Skeletal muscle tissue (tissue), 4 donors: ENCODE measurements around the gene ACP4. TPM values are rescaled to one million over a fixed set of nuclear protein-coding genes. Genes with fewer than 3 reads are reported as not detected.
"Not testable (repeated sequence)": the region's sequence is repeated elsewhere in the genome, so short reads cannot be mapped to it uniquely, and the experiment has no call there.

ENCODE experiments used
- H3K27ac ChIP-seq: one replicate; pipeline ENCODE4 v1.7.0; 2013; ENCODE audit warnings: mild to moderate bottlenecking, low read depth, low read length, inconsistent platforms
- H3K27me3 ChIP-seq, 3 donors: one replicate each; pipeline ENCODE4 v1.7.0; 2013; ENCODE audit warnings: low read length in 3 of 3; ENCODE audit not compliant: control insufficient read depth in 3 of 3, insufficient read depth in 3 of 3
- H3K36me3 ChIP-seq, 3 donors: one replicate each; pipeline ENCODE4 v1.7.0; 2013; ENCODE audit warnings: low read length in 3 of 3; ENCODE audit not compliant: control insufficient read depth in 3 of 3, insufficient read depth in 3 of 3
- H3K4me1 ChIP-seq, 3 donors: one replicate each; pipeline ENCODE4 v1.7.0; 2013; ENCODE audit warnings: low read length in 3 of 3, mild to moderate bottlenecking in 3 of 3; ENCODE audit not compliant: control insufficient read depth in 3 of 3, insufficient read depth in 3 of 3
- H3K4me3 ChIP-seq, 3 donors: one replicate each; pipeline ENCODE4 v1.7.0; 2013; ENCODE audit warnings: low read length in 3 of 3
- H3K9ac ChIP-seq, 3 donors: one replicate each; pipeline ENCODE4 v1.7.0; 2013; ENCODE audit warnings: low read length in 3 of 3, mild to moderate bottlenecking in 3 of 3, moderate library complexity in 2 of 3, low read depth in 1 of 3
- H3K9me3 ChIP-seq, 3 donors: one replicate each; pipeline ENCODE4 v1.7.0; 2013; ENCODE audit warnings: low read length in 3 of 3; ENCODE audit not compliant: control insufficient read depth in 3 of 3
- total RNA-seq: library from RNA; depleted of rRNA; stranded (reverse); fragments of >200 nt; gene quantifications from one replicate; pipeline ENCODE4 v1.2.3, GENCODE V29; 2014
- donor health status: Osteomylitis.

Gene ACP4
- total RNA-seq, 1 donor from 2014 or later: not detected

DNA sequence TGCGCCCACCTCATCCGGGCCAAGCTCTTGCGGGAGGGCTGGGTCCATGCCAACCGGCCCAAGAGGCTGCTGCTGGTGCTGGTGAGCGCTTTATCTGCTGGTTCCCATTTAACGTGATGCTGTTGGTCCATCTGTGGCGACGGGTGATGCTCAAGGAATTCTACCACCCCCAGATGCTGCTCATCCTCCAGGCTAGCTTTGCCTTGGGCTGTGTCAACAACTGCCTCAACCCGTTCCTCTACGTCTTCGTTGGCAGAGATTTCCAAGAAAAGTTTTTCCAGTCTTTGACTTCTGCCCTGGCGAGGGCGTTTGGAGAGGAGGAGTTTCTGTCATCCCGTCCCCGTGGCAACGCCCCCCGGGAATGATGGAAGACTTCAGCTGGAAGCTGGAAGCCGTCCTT lies 31.1 kb upstream of the ACP4 start:
- not testable (repeated sequence) for H3K4me1 ChIP-seq, H3K4me3 ChIP-seq, H3K27ac ChIP-seq, H3K27me3 ChIP-seq, H3K9ac ChIP-seq, H3K9me3 ChIP-seq, H3K36me3 ChIP-seq

DNA sequence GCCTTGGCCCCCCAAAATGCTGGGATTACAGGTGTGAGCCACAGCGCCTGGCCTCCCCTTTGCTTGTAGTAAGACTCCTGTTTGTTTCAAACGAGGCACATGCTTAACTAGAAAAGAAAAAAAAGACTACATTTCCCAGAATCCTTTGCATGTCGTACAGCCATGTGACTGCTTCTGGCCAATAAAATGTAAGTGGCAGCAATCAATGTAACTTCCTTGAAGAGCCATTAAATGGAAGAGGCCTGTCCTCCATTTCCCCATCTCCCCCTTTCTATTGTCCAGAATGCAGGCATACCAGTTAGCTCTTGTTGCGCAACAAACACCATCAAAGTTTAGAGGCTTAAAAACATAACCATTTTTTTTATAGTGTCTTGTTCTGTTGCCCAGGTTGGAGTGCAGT lies 30.3 kb upstream of the ACP4 start:
- no peaks in the 10 kb centered on the region for H3K9me3 ChIP-seq
- no peak overlapping the region for H3K27ac ChIP-seq
- H3K9ac ChIP-seq: no peak overlapping the region
- H3K27me3 ChIP-seq: peaks cover 0 to 2% (median 0%) of the 10 kb centered on the region in 3 donors
- no peaks in the 10 kb centered on the region for H3K4me1 ChIP-seq
- H3K36me3 ChIP-seq: no peaks in the 10 kb centered on the region
- H3K4me3 ChIP-seq: no peak overlapping the region

DNA sequence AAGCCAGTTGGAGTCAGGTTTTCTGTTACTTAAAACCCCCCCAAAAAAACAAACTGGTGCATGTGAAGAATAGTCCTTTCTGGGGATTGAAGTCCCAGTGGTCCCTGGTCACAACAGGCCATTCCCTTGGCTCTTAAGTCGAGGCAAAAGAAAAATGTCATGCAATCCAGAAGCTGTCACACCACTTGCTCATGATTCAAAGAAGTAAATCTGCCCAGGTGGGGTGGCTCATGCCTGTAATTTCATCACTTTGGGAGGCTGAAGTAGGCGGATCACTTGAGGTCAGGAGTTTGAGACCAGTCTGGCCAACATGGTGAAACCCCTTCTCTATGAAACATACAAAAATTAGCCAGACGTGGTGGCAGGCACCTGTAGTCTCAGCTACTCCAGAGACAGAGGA lies 28.7 kb upstream of the ACP4 start:
- not testable (repeated sequence) for H3K36me3 ChIP-seq, H3K4me3 ChIP-seq, H3K9me3 ChIP-seq, H3K9ac ChIP-seq, H3K27me3 ChIP-seq, H3K4me1 ChIP-seq, H3K27ac ChIP-seq

DNA sequence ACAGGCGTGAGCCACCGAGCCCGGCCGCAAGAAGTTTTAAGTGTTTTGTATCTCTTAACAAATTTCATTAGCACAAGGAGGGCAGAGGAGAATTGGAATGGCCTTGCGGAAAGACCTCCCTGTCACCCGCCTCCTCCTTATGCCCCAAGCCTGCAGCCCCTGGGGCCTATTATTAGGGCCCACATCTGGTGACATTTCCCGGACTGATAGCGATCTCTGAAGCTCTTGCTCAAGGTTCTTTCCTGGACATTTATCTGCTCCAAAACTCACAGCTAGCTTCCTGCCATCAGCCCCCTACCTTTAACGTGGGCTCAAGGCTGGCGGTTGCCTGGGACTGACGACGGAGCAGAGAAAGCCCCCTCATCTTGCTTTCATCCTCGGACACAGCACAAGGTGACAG lies 26.7 kb upstream of the ACP4 start:
- not testable (repeated sequence) for H3K36me3 ChIP-seq, H3K4me3 ChIP-seq, H3K9ac ChIP-seq, H3K9me3 ChIP-seq, H3K4me1 ChIP-seq, H3K27ac ChIP-seq, H3K27me3 ChIP-seq

DNA sequence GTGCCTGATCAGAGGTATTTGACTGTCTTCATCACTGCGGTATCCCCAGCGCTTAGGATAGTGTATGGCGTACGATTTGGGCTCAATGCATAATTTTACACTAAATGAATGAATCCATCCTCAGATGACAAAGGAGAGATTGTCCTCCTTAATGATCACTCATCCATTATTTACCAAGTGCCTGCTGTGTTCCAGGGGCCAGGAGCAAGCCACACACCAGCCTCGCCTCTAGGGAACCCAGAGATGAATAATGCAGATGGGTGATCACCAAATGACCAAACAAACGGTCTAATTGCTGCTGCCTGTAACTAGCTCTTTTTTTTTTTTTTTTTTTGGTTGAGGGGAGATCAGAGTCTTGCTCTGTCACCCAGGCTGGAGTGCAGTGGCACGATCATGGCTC lies 25.8 kb upstream of the ACP4 start:
- peaks cover 0 to 8% (median 5%) of the 10 kb centered on the region in 3 donors for H3K27me3 ChIP-seq
- H3K27ac ChIP-seq: no peak overlapping the region
- no peaks in the 10 kb centered on the region for H3K36me3 ChIP-seq
- H3K4me1 ChIP-seq: no peaks in the 10 kb centered on the region
- H3K9ac ChIP-seq: no peak overlapping the region
- no peaks in the 10 kb centered on the region for H3K9me3 ChIP-seq
- no peak overlapping the region for H3K4me3 ChIP-seq

DNA sequence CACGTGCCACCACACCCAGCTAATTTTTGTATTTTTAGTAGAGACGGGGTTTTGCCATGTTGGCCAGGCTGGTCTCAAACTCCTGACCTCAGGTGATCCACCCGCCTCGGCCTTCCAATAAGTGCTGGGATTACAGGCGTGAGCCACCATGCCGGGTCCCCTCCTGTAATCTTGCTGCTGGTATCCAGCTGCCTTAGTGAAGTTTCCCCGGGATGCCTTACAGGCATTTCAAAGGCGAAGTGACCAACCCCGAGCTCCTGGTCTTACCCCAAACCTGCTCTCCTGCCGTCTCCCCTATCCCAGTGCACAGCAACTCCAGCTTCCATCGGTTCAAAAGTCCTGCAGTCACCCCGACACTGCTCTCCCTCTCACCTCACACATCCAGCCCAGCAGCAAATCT lies 23.5 kb upstream of the ACP4 start:
- not testable (repeated sequence) for H3K9ac ChIP-seq, H3K27ac ChIP-seq, H3K36me3 ChIP-seq, H3K4me3 ChIP-seq, H3K9me3 ChIP-seq, H3K4me1 ChIP-seq
- peaks cover 0 to 12% (median 6%) of the 10 kb centered on the region in 3 donors for H3K27me3 ChIP-seq

DNA sequence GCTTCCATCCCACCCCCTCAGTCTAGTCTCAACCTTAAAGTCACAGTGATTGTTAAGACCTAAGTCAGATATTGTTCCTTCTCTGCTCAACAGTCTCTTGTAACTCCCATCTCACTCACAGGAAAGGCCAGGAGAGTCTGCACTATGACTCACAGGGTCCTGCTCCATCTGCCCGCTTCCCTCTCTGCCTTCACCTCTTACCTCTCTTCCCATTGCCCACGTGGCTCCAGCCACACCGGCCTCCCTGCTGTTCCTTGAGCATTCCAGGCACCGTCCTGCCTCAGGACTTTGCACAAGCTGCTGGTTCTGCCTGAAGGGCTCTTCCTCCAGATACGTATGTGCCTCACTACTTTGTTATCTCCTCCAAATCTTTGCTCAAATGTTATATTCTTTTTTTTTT lies 23.0 kb upstream of the ACP4 start:
- not testable (repeated sequence) for H3K9ac ChIP-seq, H3K4me3 ChIP-seq, H3K9me3 ChIP-seq, H3K36me3 ChIP-seq, H3K4me1 ChIP-seq, H3K27ac ChIP-seq
- peaks cover 0 to 12% (median 6%) of the 10 kb centered on the region in 3 donors for H3K27me3 ChIP-seq

DNA sequence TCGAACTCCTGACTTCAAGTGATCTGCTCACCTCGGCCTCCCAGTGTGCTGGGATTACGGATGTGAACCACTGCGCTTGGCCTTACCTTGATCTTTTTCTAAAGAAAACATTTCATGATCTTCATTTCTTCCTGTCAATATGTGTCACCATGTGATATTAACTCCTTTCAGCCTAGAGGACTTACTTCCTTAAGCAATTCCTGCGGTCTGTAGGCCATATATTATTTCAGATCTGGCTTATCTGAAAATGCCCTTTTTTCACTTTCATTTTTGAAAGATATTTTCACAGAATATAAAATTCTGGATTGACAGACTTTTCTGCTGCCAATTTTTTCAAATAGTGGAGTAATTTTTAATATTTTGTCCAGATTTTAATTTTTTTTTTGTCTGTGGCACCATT lies 21.9 kb upstream of the ACP4 start:
- H3K27ac ChIP-seq: no peak overlapping the region
- no peak overlapping the region for H3K9ac ChIP-seq
- peaks cover 0 to 4% (median 0%) of the 10 kb centered on the region in 3 donors for H3K9me3 ChIP-seq
- no peaks in the 10 kb centered on the region for H3K4me1 ChIP-seq
- H3K36me3 ChIP-seq: no peaks in the 10 kb centered on the region
- H3K27me3 ChIP-seq: peaks cover 0 to 12% (median 6%) of the 10 kb centered on the region in 3 donors
- no peak overlapping the region for H3K4me3 ChIP-seq

DNA sequence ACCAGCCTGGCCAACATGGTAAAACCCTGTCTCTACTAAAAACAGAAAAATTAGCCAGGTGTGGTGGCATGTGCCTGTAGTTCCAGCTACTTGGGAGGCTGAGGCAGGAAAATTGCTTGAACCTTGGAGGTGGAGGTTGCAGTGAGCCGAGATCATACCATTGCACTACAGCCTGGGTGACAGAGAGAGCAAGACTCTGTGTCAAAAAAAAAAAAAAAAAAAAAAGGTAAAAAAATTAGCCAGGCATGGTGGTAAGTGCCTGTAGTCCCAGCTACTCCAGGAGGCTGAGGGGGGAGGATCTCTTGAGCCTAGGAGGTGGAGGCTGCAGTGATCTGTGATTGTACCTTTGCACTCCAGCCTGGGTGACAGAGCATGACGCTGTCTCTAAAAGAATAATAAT lies 20.1 kb upstream of the ACP4 start, which contains the start of gene GPR32:
Gene GPR32, plus strand, starts transcription at position 301 of the 400 bp plus-strand sequence. CDS start 137 bp downstream, outside the sequence.
- H3K9me3 ChIP-seq, H3K9ac ChIP-seq, H3K36me3 ChIP-seq, H3K27ac ChIP-seq, H3K4me3 ChIP-seq, H3K4me1 ChIP-seq: not testable (repeated sequence)
- peaks cover 0 to 17% (median 6%) of the 10 kb centered on the region in 3 donors for H3K27me3 ChIP-seq

DNA sequence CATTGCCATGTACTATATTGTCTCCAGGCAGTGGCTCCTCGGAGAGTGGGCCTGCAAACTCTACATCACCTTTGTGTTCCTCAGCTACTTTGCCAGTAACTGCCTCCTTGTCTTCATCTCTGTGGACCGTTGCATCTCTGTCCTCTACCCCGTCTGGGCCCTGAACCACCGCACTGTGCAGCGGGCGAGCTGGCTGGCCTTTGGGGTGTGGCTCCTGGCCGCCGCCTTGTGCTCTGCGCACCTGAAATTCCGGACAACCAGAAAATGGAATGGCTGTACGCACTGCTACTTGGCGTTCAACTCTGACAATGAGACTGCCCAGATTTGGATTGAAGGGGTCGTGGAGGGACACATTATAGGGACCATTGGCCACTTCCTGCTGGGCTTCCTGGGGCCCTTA lies 19.3 kb upstream of the ACP4 start:
- H3K9me3 ChIP-seq: peaks cover 0 to 4% (median 0%) of the 10 kb centered on the region in 3 donors
- H3K9ac ChIP-seq: no peak overlapping the region
- H3K4me3 ChIP-seq: no peak overlapping the region
- H3K4me1 ChIP-seq: no peaks in the 10 kb centered on the region
- peaks cover 0 to 17% (median 6%) of the 10 kb centered on the region in 3 donors for H3K27me3 ChIP-seq
- H3K27ac ChIP-seq: no peak overlapping the region
- no peaks in the 10 kb centered on the region for H3K36me3 ChIP-seq

DNA sequence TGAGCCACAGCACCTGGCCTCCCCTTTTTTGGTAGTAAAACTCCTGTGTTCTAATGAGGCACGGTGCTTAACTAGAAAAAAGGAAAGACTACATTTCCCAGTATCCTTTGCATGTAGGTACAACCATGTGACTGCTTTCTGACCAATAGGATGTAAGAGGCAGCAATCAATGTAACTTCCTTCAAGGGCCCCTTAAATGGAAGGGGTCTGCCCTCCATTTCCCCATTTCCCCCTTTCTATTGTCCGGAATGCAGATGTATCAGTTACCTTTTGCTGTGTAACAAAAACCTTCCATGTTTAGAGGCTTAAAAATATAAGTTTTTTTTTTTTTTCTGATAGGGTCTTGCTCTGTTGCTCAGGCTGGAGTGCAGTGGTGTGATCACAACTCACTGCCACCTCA lies 17.7 kb upstream of the ACP4 start:
- Histone ChIP-seq H3K4me3 (no peak overlapping the region), H3K4me1 (no peaks in the 10 kb centered on the region), H3K27ac (no peak overlapping the region), H3K9me3 (peaks cover 0 to 4% (median 0%) of the 10 kb centered on the region in 3 donors), H3K9ac (no peak overlapping the region), H3K27me3 (peaks cover 6 to 18% (median 7%) of the 10 kb centered on the region in 3 donors), H3K36me3 (no peaks in the 10 kb centered on the region)
